ENCODE measurements around the gene PTPN6.

DNA sequence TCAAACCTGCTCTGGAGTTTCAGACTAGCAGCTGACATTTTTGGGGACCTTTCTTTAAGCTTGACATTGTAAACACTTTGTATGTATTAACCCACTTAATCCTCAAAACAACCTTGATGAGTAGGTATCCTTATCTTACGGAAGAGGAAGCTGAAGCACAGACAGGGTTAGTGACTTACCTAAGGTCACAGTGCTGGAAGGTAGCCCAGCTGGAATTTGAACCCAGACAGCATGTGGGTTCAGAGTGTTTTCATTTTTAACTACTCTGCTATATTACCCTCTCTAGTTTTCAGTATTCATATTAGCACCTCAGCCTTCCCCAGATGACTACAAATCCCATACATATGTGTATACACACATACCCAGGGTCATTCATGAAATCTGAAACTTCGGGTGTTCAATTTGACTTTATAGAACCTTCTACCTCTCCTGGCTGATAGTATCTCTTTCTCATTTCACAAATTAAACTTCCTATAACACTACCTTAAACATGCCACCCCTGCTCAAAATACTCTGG lies 53.2 kb downstream of the PTPN6 start:
- no peak for TF ChIP-seq CTCF (IDR thresholded peaks at IDR 0.05 in 2 of 3, conservative IDR thresholded peaks at IDR 0.05 in 1 of 3; ENCODE audit: borderline replicate concordance in 1 of 3, insufficient read depth in 1 of 3, low read depth in 2 of 3, low read length in 2 of 3)
- no peak for TF ChIP-seq EZH2 (IDR thresholded peaks at IDR 0.05)
- TF ChIP-seq POLR2AphosphoS5 (IDR thresholded peaks at IDR 0.05; ENCODE audit: low read depth, low read length) = no peak

Measured in HCT116 (cell line).